DOHH2 (cell line): ENCODE results near the gene PIK3CA.

ENCODE experiments used
- EZH2phosphoT487 ChIP-seq: fragments of 200-600 bp; sonication (generic); IDR thresholded peaks from 2 replicates; pipeline ENCODE4 v1.6.1; 2017; ENCODE audit warnings: borderline replicate concordance, mild to moderate bottlenecking, antibody characterized with exemption, low read length, moderate library complexity, mixed read lengths
- TF ChIP-seq, protein P1 (sequence below): fragments of 200-600 bp; sonication (generic); IDR thresholded peaks from one replicate; pipeline ENCODE4 v1.5.1; 2014; ENCODE audit warnings: antibody characterized with exemption, mild to moderate bottlenecking, low read depth, low read length; ENCODE audit not compliant: poor library complexity, severe bottlenecking

DNA sequence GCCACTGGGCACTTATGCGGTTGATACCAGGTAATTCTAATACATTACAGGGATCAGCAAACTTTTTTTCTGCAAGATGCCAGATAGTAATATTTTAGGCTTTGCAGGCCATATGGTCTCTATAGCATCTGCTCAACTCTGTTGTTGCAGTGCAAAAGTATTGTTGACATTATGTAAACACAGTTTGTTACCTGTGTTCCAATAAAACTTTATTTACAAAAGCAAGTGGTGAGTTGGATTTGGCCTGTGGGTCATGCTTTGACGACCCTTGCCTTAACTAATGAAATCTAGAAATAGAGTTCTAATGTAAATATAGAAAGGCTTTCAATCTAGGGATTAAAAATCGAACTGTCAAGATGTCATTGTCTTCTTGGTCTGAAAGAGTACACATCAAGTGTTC, 44.4 kb downstream of the PIK3CA start:
- TF ChIP-seq, protein P1, sequence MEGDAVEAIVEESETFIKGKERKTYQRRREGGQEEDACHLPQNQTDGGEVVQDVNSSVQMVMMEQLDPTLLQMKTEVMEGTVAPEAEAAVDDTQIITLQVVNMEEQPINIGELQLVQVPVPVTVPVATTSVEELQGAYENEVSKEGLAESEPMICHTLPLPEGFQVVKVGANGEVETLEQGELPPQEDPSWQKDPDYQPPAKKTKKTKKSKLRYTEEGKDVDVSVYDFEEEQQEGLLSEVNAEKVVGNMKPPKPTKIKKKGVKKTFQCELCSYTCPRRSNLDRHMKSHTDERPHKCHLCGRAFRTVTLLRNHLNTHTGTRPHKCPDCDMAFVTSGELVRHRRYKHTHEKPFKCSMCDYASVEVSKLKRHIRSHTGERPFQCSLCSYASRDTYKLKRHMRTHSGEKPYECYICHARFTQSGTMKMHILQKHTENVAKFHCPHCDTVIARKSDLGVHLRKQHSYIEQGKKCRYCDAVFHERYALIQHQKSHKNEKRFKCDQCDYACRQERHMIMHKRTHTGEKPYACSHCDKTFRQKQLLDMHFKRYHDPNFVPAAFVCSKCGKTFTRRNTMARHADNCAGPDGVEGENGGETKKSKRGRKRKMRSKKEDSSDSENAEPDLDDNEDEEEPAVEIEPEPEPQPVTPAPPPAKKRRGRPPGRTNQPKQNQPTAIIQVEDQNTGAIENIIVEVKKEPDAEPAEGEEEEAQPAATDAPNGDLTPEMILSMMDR = no peak
- no peak for TF ChIP-seq EZH2phosphoT487
